Left cardiac atrium (tissue), 2 donors: ENCODE results near the gene IBA57. TPM values are rescaled to one million over a fixed set of nuclear protein-coding genes. Genes with fewer than 3 reads are reported as not detected.

ENCODE experiments used
- total RNA-seq, 2 donors: library from RNA; stranded (reverse); fragmentation: NEBNext Ultra II Directional; extraction: Animal tissue kit (Norgen Biotek cat#: 25700); gene quantifications; one replicate each; pipeline ENCODE4 v1.2.1, GENCODE V29; 2021
- donor health status: DM: no; HTN: yes; CAD: no; lungs with severe emphysema.
- donor health status: DM: yes; HTN: yes; CAD: no.

The IBA57 gene
- total RNA-seq, 2 donors from 2014 or later = 10.4 to 10.5 TPM

Other genes with a start within 250 kb of the IBA57 start
- gene WNT9A, start 217.9 kb upstream of the IBA57 start, total RNA-seq = 1 to 10 TPM in 1 of 2 donors, under 1 TPM in 1; 0.80 to 1.1 TPM
- not detected for gene WNT3A, start 158.8 kb upstream of the IBA57 start, total RNA-seq
- 100 to 1,000 TPM; 295 to 397 TPM for gene ARF1, start 83.1 kb upstream of the IBA57 start, total RNA-seq
- gene C1orf35, start 62.5 kb upstream of the IBA57 start, total RNA-seq = 1 to 10 TPM; 7.7 to 8.0 TPM
- gene MRPL55, start 56.5 kb upstream of the IBA57 start, total RNA-seq = 10 to 100 TPM; 43.5 to 48.9 TPM
- gene GUK1, start 25.5 kb upstream of the IBA57 start, total RNA-seq = 100 to 1,000 TPM; 153 to 185 TPM
- 1 to 10 TPM; 2.2 to 2.3 TPM for gene GJC2, start 15.9 kb upstream of the IBA57 start, total RNA-seq
- 100 to 1,000 TPM; 194 to 201 TPM for gene OBSCN, start 42.2 kb downstream of the IBA57 start, total RNA-seq
- 1 to 10 TPM; 9.0 to 9.5 TPM for gene TRIM11, start 241.0 kb downstream of the IBA57 start, total RNA-seq